ENCODE data around the gene CTSO. TPM values are rescaled to one million over a fixed set of nuclear protein-coding genes. Genes with fewer than 3 reads are reported as not detected.
A peak's percentile ranks its signal among the peaks of the same experiment; 100 is the strongest.

The CTSO gene
- total RNA-seq, 1 donor from 2014 or later = 30.5 TPM

GRCh38 chr4:155954118-155954685 lies 536 bp upstream of the CTSO start:
- H3K4me1 ChIP-seq = peaks cover 9% of the 10 kb centered on the region
- no peaks in the 10 kb centered on the region for H3K9me3 ChIP-seq
- peak overlapping the region; percentile 99 for H3K27ac ChIP-seq
- H3K27me3 ChIP-seq = no peaks in the 10 kb centered on the region
- no peaks in the 10 kb centered on the region for H3K36me3 ChIP-seq
- intact Hi-C loops (cut with DNase I) = loop anchor here (10.0 kb wide), 1 partner anchor 149 kb away; no protein-coding TSS in a partner anchor
- no peak for TF ChIP-seq CTCF (IDR thresholded peaks at IDR 0.05)
- DNase-seq = no peak
- no peak for ATAC-seq
- peak overlapping the region; percentile 73 for H3K4me3 ChIP-seq

GRCh38 chr4:155952501-155952901 lies 1.2 kb downstream of the CTSO start:
- intact Hi-C loops (cut with DNase I) = loop anchor here (10.0 kb wide), 1 partner anchor 148 kb away; no protein-coding TSS in a partner anchor

GRCh38 chr4:155950461-155950860 lies 3.2 kb downstream of the CTSO start:
- H3K4me1 ChIP-seq = peaks cover 9% of the 10 kb centered on the region
- no peaks in the 10 kb centered on the region for H3K9me3 ChIP-seq
- intact Hi-C loops (cut with DNase I) = loop anchor here (10.0 kb wide), 1 partner anchor 146 kb away; no protein-coding TSS in a partner anchor
- DNase-seq (no peak), ATAC-seq (no peak)
- H3K36me3 ChIP-seq = no peaks in the 10 kb centered on the region
- H3K4me3 ChIP-seq = no peak overlapping the region
- no peak overlapping the region for H3K27ac ChIP-seq
- no peaks in the 10 kb centered on the region for H3K27me3 ChIP-seq
- TF ChIP-seq CTCF (IDR thresholded peaks at IDR 0.05) = no peak

More at GRCh38 chr4:155952501-155952901, 1.2 kb downstream of the CTSO start:
- H3K9me3 ChIP-seq = no peaks in the 10 kb centered on the region
- TF ChIP-seq CTCF (IDR thresholded peaks at IDR 0.05) = no peak
- H3K27me3 ChIP-seq = no peaks in the 10 kb centered on the region
- peaks cover 9% of the 10 kb centered on the region for H3K4me1 ChIP-seq
- no peaks in the 10 kb centered on the region for H3K36me3 ChIP-seq
- H3K4me3 ChIP-seq = peak overlapping the region; percentile 73
- H3K27ac ChIP-seq = peak overlapping the region; percentile 99
- DNase-seq = no peak
- ATAC-seq = no peak

- Histone ChIP-seq H3K27me3 (no peaks in the 10 kb centered on the region), H3K4me1 (peaks cover 9% of the 10 kb centered on the region), H3K9me3 (no peaks in the 10 kb centered on the region), H3K27ac (no peak overlapping the region), H3K36me3 (no peaks in the 10 kb centered on the region), H3K4me3 (no peak overlapping the region)
- intact Hi-C loops (cut with DNase I) = no loop called here
- no peak for DNase-seq
- ATAC-seq = no peak
- no peak for TF ChIP-seq CTCF (IDR thresholded peaks at IDR 0.05)
These were observed 5.1 kb downstream of the CTSO start for GRCh38 chr4:155948541-155948940.

- no peak for TF ChIP-seq CTCF (IDR thresholded peaks at IDR 0.05)
- peak; percentile 91 for ATAC-seq
- Histone ChIP-seq H3K4me3 (no peak overlapping the region), H3K9me3 (no peaks in the 10 kb centered on the region), H3K36me3 (peaks cover 7% of the 10 kb centered on the region), H3K27ac (no peak overlapping the region), H3K4me1 (no peaks in the 10 kb centered on the region), H3K27me3 (no peaks in the 10 kb centered on the region)
- no peak for DNase-seq
- intact Hi-C loops (cut with DNase I) = no loop called here
These were observed 7.2 kb downstream of the CTSO start for GRCh38 chr4:155946486-155946885.
